Osteocyte (in vitro differentiated cells): Measurements from ENCODE around the gene POLRMT. TPM values are rescaled to one million over a fixed set of nuclear protein-coding genes. Genes with fewer than 3 reads are reported as not detected.

Experiments used
- DNase-seq: peaks from one replicate; pipeline ENCODE4 v3.0.0; 2021; ENCODE audit warnings: mixed read lengths; ENCODE audit not compliant: unreplicated experiment; ENCODE audit errors: extremely low spot score
- H3K27ac Mint-ChIP-seq: one replicate; pipeline ENCODE4 v1.8.0; 2021; ENCODE audit warnings: mild to moderate bottlenecking, mixed read lengths; ENCODE audit not compliant: unreplicated experiment
- H3K27me3 Mint-ChIP-seq: one replicate; pipeline ENCODE4 v1.8.0; 2021; ENCODE audit warnings: mixed read lengths; ENCODE audit not compliant: unreplicated experiment
- H3K36me3 Mint-ChIP-seq: one replicate; pipeline ENCODE4 v1.8.0; 2021; ENCODE audit warnings: mixed read lengths; ENCODE audit not compliant: unreplicated experiment
- H3K4me1 Mint-ChIP-seq: one replicate; pipeline ENCODE4 v1.8.0; 2021; ENCODE audit warnings: mixed read lengths; ENCODE audit not compliant: unreplicated experiment
- H3K4me3 Mint-ChIP-seq: one replicate; pipeline ENCODE4 v1.8.0; 2021; ENCODE audit warnings: mild to moderate bottlenecking, moderate library complexity, mixed read lengths; ENCODE audit not compliant: unreplicated experiment
- H3K9me3 Mint-ChIP-seq: one replicate; pipeline ENCODE4 v1.8.0; 2021; ENCODE audit warnings: mixed read lengths; ENCODE audit not compliant: unreplicated experiment
- total RNA-seq: library from RNA; stranded (reverse); gene quantifications from 2 replicates; pipeline ENCODE4 v1.2.1, GENCODE V29; 2021
- TF ChIP-seq, protein P1 (sequence below): fragments of 200-600 bp; sonication (generic); IDR thresholded peaks from 2 replicates; pipeline ENCODE4 v1.5.0; 2021; ENCODE audit warnings: antibody characterized with exemption, mild to moderate bottlenecking, moderate library complexity

The POLRMT gene
- total RNA-seq, 1 donor from 2014 or later: 44.6 TPM

DNA sequence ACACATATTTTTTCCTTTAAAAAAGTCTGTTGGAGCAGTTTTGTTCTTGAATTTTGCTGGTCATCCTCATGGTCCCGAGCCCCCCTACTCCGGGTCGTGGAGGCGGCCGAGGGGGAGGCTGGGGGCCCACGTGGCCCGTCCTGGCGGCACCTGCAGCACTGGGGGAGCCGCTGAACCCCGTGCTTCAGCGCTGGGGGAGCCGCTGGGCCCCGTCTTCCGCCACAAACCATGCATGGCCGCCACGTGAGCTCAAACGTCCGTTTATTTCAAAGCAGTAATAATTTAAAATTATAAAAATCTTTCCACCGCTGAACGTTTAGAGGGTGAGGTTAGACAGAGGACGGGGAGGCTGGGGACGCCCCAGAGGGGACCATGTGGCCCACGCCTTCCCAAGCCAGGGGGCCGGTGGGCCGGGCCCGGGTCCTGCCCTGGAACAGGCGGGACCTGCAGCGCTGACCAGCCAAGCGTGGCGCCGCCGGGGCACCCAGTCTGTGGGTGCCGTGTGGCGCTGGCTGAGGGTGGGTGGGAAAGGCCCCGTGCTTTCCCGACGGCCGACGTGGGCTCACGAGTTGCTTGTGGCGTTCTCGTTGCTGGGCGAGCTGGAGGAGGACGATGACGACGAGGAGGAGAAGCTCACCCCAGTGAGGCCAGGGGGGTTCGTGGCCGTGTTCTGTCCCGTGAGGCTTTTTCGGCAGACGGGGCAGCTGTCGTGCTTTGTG lies 14.4 kb upstream of the POLRMT start:
- DNase-seq: no peak
- Mint-ChIP-seq H3K27ac (no peak overlapping the region), H3K4me3 (no peak overlapping the region)

GRCh38 chr19:646779-647565 lies 13.6 kb upstream of the POLRMT start:
- TF ChIP-seq, protein P1, sequence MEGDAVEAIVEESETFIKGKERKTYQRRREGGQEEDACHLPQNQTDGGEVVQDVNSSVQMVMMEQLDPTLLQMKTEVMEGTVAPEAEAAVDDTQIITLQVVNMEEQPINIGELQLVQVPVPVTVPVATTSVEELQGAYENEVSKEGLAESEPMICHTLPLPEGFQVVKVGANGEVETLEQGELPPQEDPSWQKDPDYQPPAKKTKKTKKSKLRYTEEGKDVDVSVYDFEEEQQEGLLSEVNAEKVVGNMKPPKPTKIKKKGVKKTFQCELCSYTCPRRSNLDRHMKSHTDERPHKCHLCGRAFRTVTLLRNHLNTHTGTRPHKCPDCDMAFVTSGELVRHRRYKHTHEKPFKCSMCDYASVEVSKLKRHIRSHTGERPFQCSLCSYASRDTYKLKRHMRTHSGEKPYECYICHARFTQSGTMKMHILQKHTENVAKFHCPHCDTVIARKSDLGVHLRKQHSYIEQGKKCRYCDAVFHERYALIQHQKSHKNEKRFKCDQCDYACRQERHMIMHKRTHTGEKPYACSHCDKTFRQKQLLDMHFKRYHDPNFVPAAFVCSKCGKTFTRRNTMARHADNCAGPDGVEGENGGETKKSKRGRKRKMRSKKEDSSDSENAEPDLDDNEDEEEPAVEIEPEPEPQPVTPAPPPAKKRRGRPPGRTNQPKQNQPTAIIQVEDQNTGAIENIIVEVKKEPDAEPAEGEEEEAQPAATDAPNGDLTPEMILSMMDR: no peak
- Mint-ChIP-seq H3K27me3 (no peaks in the 10 kb centered on the region), H3K4me1 (peaks cover 2% of the 10 kb centered on the region), H3K4me3 (no peak overlapping the region), H3K27ac (no peak overlapping the region), H3K36me3 (peaks cover 10% of the 10 kb centered on the region), H3K9me3 (no peaks in the 10 kb centered on the region)
- DNase-seq: no peak

More for the DNA sequence above, 14.4 kb upstream of the POLRMT start:
- H3K9me3 Mint-ChIP-seq: no peaks in the 10 kb centered on the region
- H3K4me1 Mint-ChIP-seq: peaks cover 2% of the 10 kb centered on the region
- H3K36me3 Mint-ChIP-seq: peaks cover 10% of the 10 kb centered on the region
- no peaks in the 10 kb centered on the region for H3K27me3 Mint-ChIP-seq
- TF ChIP-seq, protein P1: no peak

- DNase-seq: no peak
- Mint-ChIP-seq H3K4me1 (peaks cover 2% of the 10 kb centered on the region), H3K36me3 (peaks cover 10% of the 10 kb centered on the region), H3K4me3 (no peak overlapping the region), H3K9me3 (no peaks in the 10 kb centered on the region), H3K27ac (peak overlapping the region; percentile 28), H3K27me3 (no peaks in the 10 kb centered on the region)
- TF ChIP-seq, protein P1: no peak
Measured at GRCh38 chr19:645912-646778, 12.8 kb upstream of the POLRMT start.

- Mint-ChIP-seq H3K27ac (no peak overlapping the region), H3K36me3 (peaks cover 8% of the 10 kb centered on the region), H3K4me3 (no peak overlapping the region), H3K9me3 (no peaks in the 10 kb centered on the region), H3K4me1 (peaks cover 2% of the 10 kb centered on the region), H3K27me3 (no peaks in the 10 kb centered on the region)
- TF ChIP-seq, protein P1: no peak
- DNase-seq: no peak
Measured at GRCh38 chr19:644789-645188, 11.5 kb upstream of the POLRMT start.
